ENCODE measurements around the gene METTL22. TPM values are rescaled to one million over a fixed set of nuclear protein-coding genes. Genes with fewer than 3 reads are reported as not detected.

The METTL22 gene, protein sequence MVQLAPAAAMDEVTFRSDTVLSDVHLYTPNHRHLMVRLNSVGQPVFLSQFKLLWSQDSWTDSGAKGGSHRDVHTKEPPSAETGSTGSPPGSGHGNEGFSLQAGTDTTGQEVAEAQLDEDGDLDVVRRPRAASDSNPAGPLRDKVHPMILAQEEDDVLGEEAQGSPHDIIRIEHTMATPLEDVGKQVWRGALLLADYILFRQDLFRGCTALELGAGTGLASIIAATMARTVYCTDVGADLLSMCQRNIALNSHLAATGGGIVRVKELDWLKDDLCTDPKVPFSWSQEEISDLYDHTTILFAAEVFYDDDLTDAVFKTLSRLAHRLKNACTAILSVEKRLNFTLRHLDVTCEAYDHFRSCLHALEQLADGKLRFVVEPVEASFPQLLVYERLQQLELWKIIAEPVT
- total RNA-seq (2013; cell fraction: nucleolus; rRNA removed): 244 and 245 TPM in 2 replicates
- total RNA-seq (2014; rRNA removed) (16.1 and 21.9 TPM in 2 replicates), total RNA-seq (2014; rRNA removed; fragmentation: Illumina TruSeq; extraction: Trizol) (16.1 and 17.6 TPM in 2 replicates), total RNA-seq (2021) (18.9 and 23.1 TPM in 2 replicates), polyA plus RNA-seq (2011; rRNA removed) (25.6 and 34.7 TPM in 2 replicates), polyA plus RNA-seq (2014; fragmentation: Illumina TruSeq; extraction: Trizol) (17.0 and 17.7 TPM in 2 replicates), polyA plus RNA-seq (2014; fragmentation: Nextera tagmentation; extraction: Ambion mirVana) (1 to 10 TPM; 6.4 to 9.2 TPM), polyA plus RNA-seq (2014; rRNA removed) (26.1 and 28.0 TPM in 2 replicates), polyA plus RNA-seq (2016; fragmentation: Nextera tagmentation; extraction: Ambion mirVana) (10 to 100 TPM; 18.5 to 19.1 TPM), polyA minus RNA-seq (2011; rRNA and poly(A)+ RNA removed) (53.0 and 67.2 TPM in 2 replicates), Bru-seq, nascent RNA (percentile 77 among the genes with signal in this experiment), BruChase-seq, experiment 1, labeled RNA remaining after a 6-hour chase (percentile 79 among the genes with signal in this experiment), BruChase-seq, experiment 2, labeled RNA remaining after a 2-hour chase (percentile 73 among the genes with signal in this experiment)
- polyA plus RNA-seq (2011; ENCODE audit: low read depth): 15.8 TPM
- 38.3 and 40.0 TPM in 2 replicates for polyA plus RNA-seq (2011; cell fraction: cytosol; rRNA removed)
- polyA plus RNA-seq (2011; cell fraction: nucleus; rRNA removed): 203 and 218 TPM in 2 replicates
- polyA plus RNA-seq (2012): 17.0 and 21.7 TPM in 2 replicates
- 24.3 and 46.8 TPM in 2 replicates for polyA minus RNA-seq (2011; cell fraction: cytosol; rRNA and poly(A)+ RNA removed)
- 53.6 and 72.1 TPM in 2 replicates for polyA minus RNA-seq (2011; cell fraction: nucleus; rRNA and poly(A)+ RNA removed)
- long read RNA-seq, experiment 1, full-length matches to known transcripts: 6 of 8 reads
- long read RNA-seq, experiment 1, partial matches to known transcripts: 0 of 8 reads
- long read RNA-seq, experiment 1, other reads (novel, unspliced or antisense): 2 of 8 reads
- long read RNA-seq, experiment 2, full-length matches to known transcripts: 18 of 36 reads
- long read RNA-seq, experiment 2, partial matches to known transcripts: 9 of 36 reads
- long read RNA-seq, experiment 2, other reads (novel, unspliced or antisense): 9 of 36 reads

DNA sequence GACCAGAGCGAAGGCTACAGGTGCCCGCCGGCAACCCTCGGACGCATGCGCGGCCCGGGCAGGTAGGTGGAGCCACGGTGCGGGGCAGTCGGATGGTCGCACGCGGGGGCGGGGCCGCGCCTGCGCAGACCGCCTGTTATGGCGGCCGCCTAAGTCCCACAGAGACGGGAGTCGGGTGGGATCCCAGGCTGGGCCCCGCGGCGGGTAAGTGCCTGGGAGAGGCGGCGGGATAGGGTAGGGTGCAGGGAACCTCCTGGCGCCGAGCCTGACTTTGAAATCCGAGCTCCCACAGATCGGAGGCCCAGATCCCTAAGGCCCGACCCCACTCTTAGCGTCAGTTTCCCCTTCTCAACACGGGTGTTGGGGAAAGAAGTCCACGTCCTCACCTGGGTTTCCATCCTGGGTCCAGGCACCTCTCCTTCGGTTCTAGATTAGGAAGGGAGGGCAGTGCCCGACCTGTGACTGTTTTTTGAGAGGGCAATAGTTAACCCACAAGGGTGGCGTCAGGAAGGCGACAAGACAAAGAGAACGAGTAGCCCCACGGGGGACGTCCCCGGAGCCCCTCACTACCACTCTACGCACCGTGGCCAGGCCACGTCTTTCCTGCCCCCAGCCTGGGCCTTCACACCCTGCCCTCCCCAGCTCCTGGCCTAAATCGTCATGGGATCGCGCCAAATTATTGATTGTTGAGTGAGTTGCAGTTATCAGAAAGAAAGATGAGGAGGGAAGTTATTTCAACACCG lies at the start of gene METTL22:
METTL22 (plus strand) TSS at position 127 of the 743 bp plus-strand sequence. CDS start 3,968 bp downstream, outside the sequence.
- RAD21 ChIA-PET (ENCODE audit: unreplicated experiment): no interaction called here
- POLR2A ChIA-PET: interaction anchor here (0.7 kb wide), 1 partner anchor 24 kb away, joined by 3 read pairs; no protein-coding TSS in a partner anchor
- under 1% methylated on average over 44 of the region's 51 CpGs for WGBS (ENCODE audit: insufficient coverage, insufficient replicate concordance, low lambda C conversion rate, missing lambda C conversion rate)
- CTCF ChIA-PET: interaction anchor here (0.7 to 1.4 kb wide), 3 partner anchors 49 to 518 kb away, joined by 3 to 4 read pairs (median 3); no protein-coding TSS in a partner anchor
- Histone ChIP-seq H3K27ac (ENCODE audit: control insufficient read depth, insufficient read depth) (peak within 1 kb of the TSS; percentile 64), H3K4me3 (peak within 1 kb of the TSS; percentile 99), H3K9ac (ENCODE audit: control insufficient read depth, insufficient read depth, low read length) (peak within 1 kb of the TSS; percentile 89), H4K20me1 (ENCODE audit: control insufficient read depth, insufficient read depth) (no peaks in the 10 kb centered on the region), H3K27me3 (replicated peaks in 1 of 2; ENCODE audit: control insufficient read depth in 2 of 2, insufficient read depth in 2 of 2, low read length in 1 of 2) (peaks cover 0 to 1% of the 10 kb centered on the region in 2 experiments; a peak in 1 of 4 replicates), H2AFZ (ENCODE audit: control insufficient read depth, low read depth, low read length) (peak within 1 kb of the TSS; percentile 64), H3K4me2 (ENCODE audit: control insufficient read depth, insufficient read depth) (peak within 1 kb of the TSS; percentile 86), H3K36me3 (ENCODE audit: control insufficient read depth in 2 of 2, insufficient read depth in 2 of 2, low read length in 1 of 2) (peaks cover 0 to 1% of the 10 kb centered on the region in 2 experiments; a peak in 1 of 4 replicates), H3K9me3 (replicated peaks; ENCODE audit: control insufficient read depth, insufficient read depth, low read length) (no peaks in the 10 kb centered on the region), H3K79me2 (ENCODE audit: control insufficient read depth, insufficient read depth, low read length) (peaks cover 22% of the 10 kb centered on the region), H3K4me1 (ENCODE audit: control insufficient read depth, insufficient read depth, low read length) (no peaks in the 10 kb centered on the region)
- SMC1A ChIA-PET (ENCODE audit: uncharacterized antibody, unreplicated experiment): interaction anchor here (0.6 to 0.9 kb wide), 2 partner anchors 174 to 1804 kb away, joined by 3 read pairs; no protein-coding TSS in a partner anchor
- DNase-seq (ENCODE audit: low read depth, low spot score): peak; percentile 56
- peak; percentile 98 for ATAC-seq
- BruUV-seq (replicated peaks): TSS peak; percentile 76
- FAIRE-seq: peak; percentile 7
- in situ Hi-C loops (cut with MboI) (no loop called here), intact Hi-C loops (cut with micrococcal nuclease; ENCODE audit: unreplicated experiment) (loop anchor here (5.0 kb wide), 1 partner anchor 44 kb away; no protein-coding TSS in a partner anchor)
- no peak for TF ChIP-seq NFIC (IDR thresholded peaks at IDR 0.05; ENCODE audit: low read depth, low read length)
- TF ChIP-seq HDAC2 (IDR thresholded peaks at IDR 0.05): no peak
- TF ChIP-seq ZSCAN29 (IDR thresholded peaks at IDR 0.05): no peak
- TF ChIP-seq, protein P1, sequence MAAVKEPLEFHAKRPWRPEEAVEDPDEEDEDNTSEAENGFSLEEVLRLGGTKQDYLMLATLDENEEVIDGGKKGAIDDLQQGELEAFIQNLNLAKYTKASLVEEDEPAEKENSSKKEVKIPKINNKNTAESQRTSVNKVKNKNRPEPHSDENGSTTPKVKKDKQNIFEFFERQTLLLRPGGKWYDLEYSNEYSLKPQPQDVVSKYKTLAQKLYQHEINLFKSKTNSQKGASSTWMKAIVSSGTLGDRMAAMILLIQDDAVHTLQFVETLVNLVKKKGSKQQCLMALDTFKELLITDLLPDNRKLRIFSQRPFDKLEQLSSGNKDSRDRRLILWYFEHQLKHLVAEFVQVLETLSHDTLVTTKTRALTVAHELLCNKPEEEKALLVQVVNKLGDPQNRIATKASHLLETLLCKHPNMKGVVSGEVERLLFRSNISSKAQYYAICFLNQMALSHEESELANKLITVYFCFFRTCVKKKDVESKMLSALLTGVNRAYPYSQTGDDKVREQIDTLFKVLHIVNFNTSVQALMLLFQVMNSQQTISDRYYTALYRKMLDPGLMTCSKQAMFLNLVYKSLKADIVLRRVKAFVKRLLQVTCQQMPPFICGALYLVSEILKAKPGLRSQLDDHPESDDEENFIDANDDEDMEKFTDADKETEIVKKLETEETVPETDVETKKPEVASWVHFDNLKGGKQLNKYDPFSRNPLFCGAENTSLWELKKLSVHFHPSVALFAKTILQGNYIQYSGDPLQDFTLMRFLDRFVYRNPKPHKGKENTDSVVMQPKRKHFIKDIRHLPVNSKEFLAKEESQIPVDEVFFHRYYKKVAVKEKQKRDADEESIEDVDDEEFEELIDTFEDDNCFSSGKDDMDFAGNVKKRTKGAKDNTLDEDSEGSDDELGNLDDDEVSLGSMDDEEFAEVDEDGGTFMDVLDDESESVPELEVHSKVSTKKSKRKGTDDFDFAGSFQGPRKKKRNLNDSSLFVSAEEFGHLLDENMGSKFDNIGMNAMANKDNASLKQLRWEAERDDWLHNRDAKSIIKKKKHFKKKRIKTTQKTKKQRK (IDR thresholded peaks at IDR 0.05; ENCODE audit: low read depth, low read length): no peak
- TF ChIP-seq BHLHE40 (IDR thresholded peaks at IDR 0.05; ENCODE audit: borderline replicate concordance in 1 of 2, low read depth in 2 of 2, low read length in 1 of 2): peak in 1 of 2 experiments; percentile 52; a peak in 2 of 4 replicates
- TF ChIP-seq RFX5 (IDR thresholded peaks at IDR 0.05; ENCODE audit: low read depth, low read length): no peak
- TF ChIP-seq RELA (IDR thresholded peaks at IDR 0.05; ENCODE audit: borderline replicate concordance, partially characterized antibody): no peak
- no peak for TF ChIP-seq ZNF384 (IDR thresholded peaks at IDR 0.05; ENCODE audit: borderline replicate concordance, low read depth, low read length)
- no peak for TF ChIP-seq NBN (IDR thresholded peaks at IDR 0.05)
- no peak for TF ChIP-seq ESRRA (IDR thresholded peaks at IDR 0.05; ENCODE audit: low read length)
- TF ChIP-seq TARDBP (IDR thresholded peaks at IDR 0.05; ENCODE audit: borderline replicate concordance): no peak
- no peak for TF ChIP-seq TBL1XR1 (IDR thresholded peaks at IDR 0.05; ENCODE audit: low read depth, low read length)
- TF ChIP-seq MTA2 (IDR thresholded peaks at IDR 0.05; ENCODE audit: low read depth): no peak
- no peak for TF ChIP-seq BCL11A (IDR thresholded peaks at IDR 0.05; ENCODE audit: low read depth, low read length)
- no peak for TF ChIP-seq CBX3 (IDR thresholded peaks at IDR 0.05; ENCODE audit: borderline replicate concordance, low read depth)
- no peak for TF ChIP-seq ZZZ3 (IDR thresholded peaks at IDR 0.05; ENCODE audit: control insufficient read depth, insufficient read length, low read depth)

Data from GM12878 (cell line).